Stimulated activated CD8-positive, alpha-beta memory T cell treated with anti-CD3 and anti-CD28 coated beads, Interleukin-7, amount 100 ng/mL, for 1 hour (primary cell): Measurements from ENCODE around the gene ATPAF1.

Experiments
- DNase-seq, 2 donors: peaks; one replicate each; pipeline ENCODE4 v3.0.0-alpha.2; 2020; ENCODE audit warnings: low read depth in 2 of 2

The ATPAF1 gene

DNA sequence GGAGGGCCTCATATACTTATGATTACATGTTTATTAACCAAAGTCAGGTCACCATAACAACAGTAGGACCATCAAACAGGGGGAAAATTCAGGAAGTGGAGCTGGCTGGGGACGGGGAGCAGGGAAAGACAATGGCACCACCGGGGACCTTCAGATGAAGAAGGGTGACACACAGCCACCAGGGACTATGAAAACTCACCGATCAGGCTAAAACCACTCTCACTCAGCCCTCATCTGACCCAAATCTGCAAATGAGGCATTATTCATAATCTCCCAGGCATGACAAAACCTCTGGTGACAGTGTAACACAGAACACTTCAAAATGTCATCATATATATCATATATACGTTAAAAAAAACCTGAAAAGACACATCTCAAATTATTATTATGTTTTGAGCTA is 75.3 kb downstream of the ATPAF1 start:
- no peak for DNase-seq

DNA sequence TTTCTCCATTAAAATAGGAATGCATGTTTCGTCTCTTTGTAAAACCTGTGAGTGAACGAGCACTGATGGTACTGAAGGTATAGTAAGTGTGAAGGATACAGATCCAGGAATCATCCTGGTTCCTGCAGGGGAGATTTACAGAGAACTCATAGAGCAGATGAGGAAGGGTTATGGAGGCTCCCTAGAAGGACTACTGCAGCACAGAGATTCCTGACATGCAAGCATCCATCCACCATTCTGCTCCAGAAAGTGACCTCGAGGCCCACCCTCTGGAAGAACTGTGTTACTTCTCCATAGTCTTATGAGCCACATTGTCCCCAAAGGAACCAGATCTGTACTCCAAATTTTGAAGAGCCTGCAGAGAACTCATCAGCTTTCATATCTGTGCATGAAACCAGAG is 78.6 kb downstream of the ATPAF1 start:
- no peak for DNase-seq

GRCh38 chr1:46587069-46587468 is 81.1 kb downstream of the ATPAF1 start:
- DNase-seq = no peak

GRCh38 chr1:46585312-46585938 is 82.7 kb downstream of the ATPAF1 start:
- DNase-seq = no peak

DNA sequence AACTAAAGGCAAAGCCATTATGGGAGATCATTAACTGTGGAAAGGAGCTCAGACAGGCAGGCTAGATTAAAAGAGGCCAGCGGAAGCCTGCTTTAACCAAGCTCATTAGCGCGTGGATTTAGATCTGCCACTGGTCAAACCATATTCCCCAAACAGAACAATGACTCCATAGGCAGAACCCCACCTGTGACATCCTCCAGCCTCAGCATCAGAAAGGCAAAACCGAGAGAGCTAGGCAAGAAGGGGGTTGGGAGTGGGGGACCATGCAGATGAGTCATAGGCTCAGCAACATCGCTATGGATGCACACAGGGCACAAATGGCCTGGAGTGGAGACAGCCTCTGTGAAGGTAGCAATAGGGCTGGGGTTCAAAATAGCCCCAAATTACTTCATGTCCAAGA is 84.7 kb downstream of the ATPAF1 start:
- DNase-seq = no peak

GRCh38 chr1:46582972-46583371 is 85.2 kb downstream of the ATPAF1 start:
- no peak for DNase-seq
